Measurements from ENCODE around the gene PDAP1.
"Not testable (repeated sequence)": the region's sequence is repeated elsewhere in the genome, so short reads cannot be mapped to it uniquely, and the experiment has no call there.

PDAP1 gene

DNA sequence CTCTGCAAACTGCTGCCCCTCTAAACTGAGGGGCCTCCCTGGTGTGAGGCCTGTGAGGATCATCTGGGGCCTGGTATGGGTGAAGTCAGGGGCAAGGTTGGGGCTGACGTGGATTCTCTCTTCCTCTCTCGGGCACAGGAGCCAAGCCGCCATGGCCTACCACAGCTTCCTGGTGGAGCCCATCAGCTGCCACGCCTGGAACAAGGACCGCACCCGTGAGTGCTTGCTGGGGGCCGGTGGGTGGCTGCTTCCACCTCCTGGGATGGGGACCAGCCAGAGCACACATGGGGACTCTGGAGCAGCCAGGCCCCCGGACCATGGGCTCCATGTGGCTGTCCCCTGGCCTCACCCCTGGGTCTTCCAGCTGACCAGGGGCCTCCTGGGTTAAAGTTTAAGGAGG is 22.8 kb downstream of the PDAP1 start:
- H3K4me1 ChIP-seq (ENCODE audit: control insufficient read depth, insufficient read depth, low read length, poor library complexity, severe bottlenecking) = no peaks in the 10 kb centered on the region
- no peak overlapping the region for H3K27ac ChIP-seq (ENCODE audit: low read depth, low read length, severe bottlenecking)
- H3K4me3 ChIP-seq (ENCODE audit: extremely low read depth, insufficient read depth, low read length, poor library complexity, severe bottlenecking) = no peak overlapping the region
- peaks cover 73% of the 10 kb centered on the region for H3K36me3 ChIP-seq (ENCODE audit: control insufficient read depth, insufficient read depth, low read length)
- H3K9me3 ChIP-seq (ENCODE audit: control insufficient read depth, low read length) = no peaks in the 10 kb centered on the region
- 96 to 98% methylated on average over 8 of the region's 8 CpGs for WGBS, 2 experiments (ENCODE audit: insufficient coverage in 2 of 2)

DNA sequence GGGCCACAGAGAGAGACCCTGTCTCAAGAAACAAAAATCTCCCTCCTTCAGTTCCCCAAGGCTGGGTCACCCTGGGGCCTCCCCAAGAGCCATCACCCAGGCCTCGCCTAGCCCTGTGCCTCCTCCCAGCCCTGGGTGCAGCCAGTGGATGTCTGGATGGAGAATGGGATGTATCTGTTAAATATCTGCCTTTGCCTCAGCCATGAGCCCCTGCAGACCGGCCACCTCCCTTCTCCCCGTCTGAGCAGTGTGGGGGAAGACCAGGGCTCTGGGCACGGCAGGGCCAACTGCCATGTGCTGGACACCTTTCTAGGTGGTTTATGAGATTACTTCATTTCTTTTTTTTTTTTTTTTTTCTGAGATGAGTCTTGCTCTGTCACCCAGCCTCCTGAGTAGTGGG is 23.9 kb downstream of the PDAP1 start:
- 94 to 100% methylated on average over 1 to 4 of the region's 4 CpGs for WGBS, 2 experiments (ENCODE audit: insufficient coverage in 2 of 2)
- H3K36me3 ChIP-seq (ENCODE audit: control insufficient read depth, insufficient read depth, low read length) = peaks cover 71% of the 10 kb centered on the region
- peaks cover 9% of the 10 kb centered on the region for H3K4me1 ChIP-seq (ENCODE audit: control insufficient read depth, insufficient read depth, low read length, poor library complexity, severe bottlenecking)
- H3K9me3 ChIP-seq (ENCODE audit: control insufficient read depth, low read length) = no peaks in the 10 kb centered on the region
- no peak overlapping the region for H3K27ac ChIP-seq (ENCODE audit: low read depth, low read length, severe bottlenecking)
- H3K4me3 ChIP-seq (ENCODE audit: extremely low read depth, insufficient read depth, low read length, poor library complexity, severe bottlenecking) = no peak overlapping the region

DNA sequence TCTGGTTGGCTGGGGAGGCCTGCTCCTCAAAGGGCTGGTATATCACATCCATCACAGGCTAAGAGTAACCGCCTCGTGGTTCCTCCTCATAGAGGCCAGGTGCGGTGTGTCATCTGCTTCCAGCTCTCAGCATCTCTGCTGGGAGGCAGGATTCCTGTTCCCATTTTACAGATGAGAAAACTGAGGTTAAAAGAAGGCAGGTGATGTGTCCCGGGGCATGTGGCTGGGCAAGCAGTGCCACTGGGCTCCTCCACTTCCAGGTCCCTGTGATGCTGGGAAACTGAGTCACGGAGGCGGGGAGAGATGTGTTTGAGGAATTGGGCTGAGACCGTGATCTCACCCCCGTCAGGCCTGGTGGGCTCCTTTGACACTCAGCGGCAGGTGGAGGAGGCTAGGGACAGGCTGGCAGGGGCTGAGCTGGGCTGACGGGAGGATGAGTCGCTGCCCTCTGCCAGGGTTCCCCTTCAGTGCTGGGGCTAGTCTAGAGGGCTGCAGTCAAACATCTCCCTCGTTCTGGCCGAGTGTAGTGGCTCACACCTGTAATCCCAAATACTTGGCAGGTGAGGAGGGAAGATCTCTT is 24.5 kb downstream of the PDAP1 start:
- Histone ChIP-seq H3K36me3 (ENCODE audit: control insufficient read depth, insufficient read depth, low read length) (peaks cover 68% of the 10 kb centered on the region), H3K27ac (ENCODE audit: low read depth, low read length, severe bottlenecking) (no peak overlapping the region), H3K4me1 (ENCODE audit: control insufficient read depth, insufficient read depth, low read length, poor library complexity, severe bottlenecking) (peaks cover 14% of the 10 kb centered on the region), H3K9me3 (ENCODE audit: control insufficient read depth, low read length) (no peaks in the 10 kb centered on the region), H3K4me3 (ENCODE audit: extremely low read depth, insufficient read depth, low read length, poor library complexity, severe bottlenecking) (no peak overlapping the region)
- WGBS, 2 experiments (ENCODE audit: insufficient coverage in 2 of 2) = 93 to 97% methylated on average over 10 of the region's 13 CpGs

DNA sequence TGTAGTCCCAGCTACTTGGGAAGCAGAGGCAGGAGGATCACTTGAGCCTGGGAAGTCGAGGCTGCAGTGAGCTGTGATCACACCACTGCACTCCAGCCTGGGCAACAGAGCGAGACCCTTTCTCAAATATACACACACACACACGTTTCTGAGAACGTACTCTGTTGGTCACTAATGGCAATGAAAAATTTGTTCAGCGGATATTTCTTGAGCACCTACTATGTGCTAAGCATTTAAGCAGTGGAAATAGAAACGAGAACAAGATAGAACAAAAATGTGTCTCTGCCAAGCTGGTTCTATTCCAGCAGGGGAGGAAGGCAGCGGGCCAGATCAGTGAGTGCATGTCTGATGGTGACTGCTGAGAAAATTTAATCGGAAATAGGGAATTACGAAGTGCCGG is 25.2 kb downstream of the PDAP1 start:
- H3K36me3 ChIP-seq (ENCODE audit: control insufficient read depth, insufficient read depth, low read length) = peaks cover 66% of the 10 kb centered on the region
- H3K27ac ChIP-seq (ENCODE audit: low read depth, low read length, severe bottlenecking) = no peak overlapping the region
- no peak overlapping the region for H3K4me3 ChIP-seq (ENCODE audit: extremely low read depth, insufficient read depth, low read length, poor library complexity, severe bottlenecking)
- H3K9me3 ChIP-seq (ENCODE audit: control insufficient read depth, low read length) = no peaks in the 10 kb centered on the region
- H3K4me1 ChIP-seq (ENCODE audit: control insufficient read depth, insufficient read depth, low read length, poor library complexity, severe bottlenecking) = peaks cover 14% of the 10 kb centered on the region
- 95 to 97% methylated on average over 6 to 8 of the region's 10 CpGs for WGBS, 2 experiments (ENCODE audit: insufficient coverage in 2 of 2)

DNA sequence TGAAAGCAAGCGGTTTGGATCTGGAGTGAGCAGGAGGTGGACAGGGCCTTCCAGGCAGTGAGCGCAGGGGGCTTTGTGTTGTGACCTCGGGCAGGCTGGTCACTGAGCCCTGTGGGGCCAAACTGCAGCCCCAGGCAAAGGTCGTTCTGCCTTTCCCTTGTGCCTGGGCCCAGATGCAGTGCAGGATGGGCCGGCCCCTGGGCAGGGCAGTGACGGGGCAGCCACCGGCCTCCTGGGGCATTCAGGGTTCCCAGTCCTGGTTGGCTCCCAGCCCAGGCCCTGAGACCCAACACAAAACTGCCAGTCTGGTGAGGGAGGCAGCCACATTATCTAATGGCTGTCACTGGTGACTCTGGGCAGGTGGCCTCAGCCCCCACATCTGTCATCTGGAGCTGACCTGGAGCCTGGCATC is 26.7 kb downstream of the PDAP1 start:
- Histone ChIP-seq H3K9me3 (ENCODE audit: control insufficient read depth, low read length) (no peaks in the 10 kb centered on the region), H3K4me3 (ENCODE audit: extremely low read depth, insufficient read depth, low read length, poor library complexity, severe bottlenecking) (no peak overlapping the region), H3K4me1 (ENCODE audit: control insufficient read depth, insufficient read depth, low read length, poor library complexity, severe bottlenecking) (peaks cover 14% of the 10 kb centered on the region), H3K27ac (ENCODE audit: low read depth, low read length, severe bottlenecking) (no peak overlapping the region), H3K36me3 (ENCODE audit: control insufficient read depth, insufficient read depth, low read length) (peaks cover 66% of the 10 kb centered on the region)
- 93 to 98% methylated on average over 7 of the region's 7 CpGs for WGBS, 2 experiments (ENCODE audit: insufficient coverage in 2 of 2)

DNA sequence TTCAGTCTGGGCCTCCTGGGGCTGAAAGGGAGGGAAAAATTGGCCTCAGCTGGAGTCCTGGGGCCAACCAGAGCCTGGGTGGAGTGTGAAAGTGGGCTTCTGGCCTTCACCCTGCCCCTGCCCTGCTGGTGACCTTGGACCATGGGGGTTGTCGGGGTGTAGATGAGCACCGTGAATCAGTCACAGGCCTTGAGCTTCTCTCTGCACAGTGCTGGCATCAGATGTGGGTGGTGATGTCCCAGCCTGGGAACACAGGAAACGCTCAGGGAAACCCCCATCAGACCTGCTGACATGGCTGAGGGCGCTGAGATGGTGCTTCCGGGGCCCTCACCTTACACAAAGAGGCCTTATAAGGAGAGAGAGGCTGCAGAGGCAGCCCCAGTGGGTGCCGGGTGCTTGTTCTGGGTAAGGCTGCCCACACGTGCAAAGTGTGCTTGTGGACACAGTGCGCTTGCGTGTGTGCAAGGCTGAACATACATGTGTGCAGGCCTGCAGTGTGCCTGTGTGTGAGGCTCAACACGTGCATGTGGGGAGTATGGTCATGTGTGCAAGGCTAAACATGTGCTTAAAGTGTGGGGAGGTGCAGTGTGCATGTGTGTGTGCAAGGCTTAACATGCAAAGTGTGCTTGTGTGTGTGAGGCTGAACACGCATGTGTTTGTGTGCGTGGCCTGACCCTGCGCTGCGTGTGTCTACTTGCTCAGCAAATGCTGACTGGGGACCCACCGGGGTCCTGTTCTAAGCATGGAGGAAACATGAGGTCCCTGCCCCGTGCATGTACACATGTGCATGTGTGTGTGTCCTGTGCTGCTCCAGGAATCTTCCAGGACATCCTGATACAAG is 27.4 kb downstream of the PDAP1 start:
- H3K4me1 ChIP-seq (ENCODE audit: control insufficient read depth, insufficient read depth, low read length, poor library complexity, severe bottlenecking) = peaks cover 14% of the 10 kb centered on the region
- H3K27ac ChIP-seq (ENCODE audit: low read depth, low read length, severe bottlenecking) = no peak overlapping the region
- H3K4me3 ChIP-seq (ENCODE audit: extremely low read depth, insufficient read depth, low read length, poor library complexity, severe bottlenecking) = no peak overlapping the region
- H3K36me3 ChIP-seq (ENCODE audit: control insufficient read depth, insufficient read depth, low read length) = peaks cover 63% of the 10 kb centered on the region
- WGBS, 2 experiments (ENCODE audit: insufficient coverage in 2 of 2) = 91 to 97% methylated on average over 15 to 16 of the region's 16 CpGs
- no peaks in the 10 kb centered on the region for H3K9me3 ChIP-seq (ENCODE audit: control insufficient read depth, low read length)

DNA sequence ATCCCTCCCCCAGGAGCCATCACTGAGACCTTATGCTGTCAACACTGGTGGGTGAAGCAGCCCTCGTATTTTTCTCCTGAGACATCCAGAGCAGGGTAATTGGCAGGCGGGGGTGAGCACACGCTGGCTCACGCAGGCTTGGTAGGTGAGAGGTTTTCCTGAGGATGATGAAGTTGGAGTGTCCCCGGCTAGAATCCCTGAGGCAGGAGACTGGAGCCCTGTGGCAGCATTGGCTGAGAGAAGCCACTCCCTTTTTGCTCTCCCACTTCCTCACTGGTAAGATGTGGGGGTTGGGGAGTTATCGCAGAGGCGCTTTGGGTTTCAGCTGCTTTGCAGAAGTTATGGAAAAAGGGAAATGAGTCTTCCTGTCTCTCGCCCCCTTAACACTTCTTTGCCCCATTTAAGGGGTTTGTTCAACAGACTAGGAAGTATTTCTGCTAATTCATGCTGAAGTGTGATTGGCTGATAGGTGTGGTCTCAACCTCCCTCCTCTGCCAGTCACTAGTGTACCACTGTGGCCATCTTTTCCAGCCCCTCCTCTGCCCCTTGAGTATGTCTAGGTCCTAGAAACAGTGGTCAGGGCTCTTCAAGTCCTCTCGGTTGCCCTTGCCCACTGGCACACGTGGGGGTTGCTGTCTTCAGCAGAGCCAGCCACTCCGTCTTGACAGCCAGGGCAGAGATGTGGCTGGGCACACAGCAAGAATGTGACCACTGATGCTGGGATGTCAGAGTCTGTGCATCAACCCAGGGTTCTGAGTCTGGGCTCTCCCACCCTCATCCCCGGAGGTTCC is 28.2 kb downstream of the PDAP1 start:
- no peak overlapping the region for H3K4me3 ChIP-seq (ENCODE audit: extremely low read depth, insufficient read depth, low read length, poor library complexity, severe bottlenecking)
- H3K9me3 ChIP-seq (ENCODE audit: control insufficient read depth, low read length) = no peaks in the 10 kb centered on the region
- H3K27ac ChIP-seq (ENCODE audit: low read depth, low read length, severe bottlenecking) = peak overlapping the region; percentile 45
- 87 to 93% methylated on average over 5 to 9 of the region's 12 CpGs for WGBS, 2 experiments (ENCODE audit: insufficient coverage in 2 of 2)
- H3K36me3 ChIP-seq (ENCODE audit: control insufficient read depth, insufficient read depth, low read length) = peaks cover 57% of the 10 kb centered on the region
- peaks cover 14% of the 10 kb centered on the region for H3K4me1 ChIP-seq (ENCODE audit: control insufficient read depth, insufficient read depth, low read length, poor library complexity, severe bottlenecking)

DNA sequence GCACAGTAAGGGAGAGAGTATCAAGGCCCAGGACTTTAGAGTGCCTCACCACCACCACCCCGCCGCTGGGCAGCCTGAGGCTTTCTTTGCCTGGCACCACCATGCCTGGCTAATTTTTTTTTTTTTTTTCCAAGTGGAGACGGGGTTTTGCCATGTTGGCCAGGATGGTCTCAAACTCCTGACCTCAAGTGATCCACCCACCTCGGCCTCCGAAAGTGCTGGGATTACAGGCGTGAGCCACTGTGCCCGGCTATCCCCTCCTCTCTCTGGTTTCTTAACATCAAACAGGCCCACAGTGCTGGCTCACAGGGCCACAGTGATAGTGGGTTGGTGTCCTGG is 28.7 kb downstream of the PDAP1 start:
- peaks cover 14% of the 10 kb centered on the region for H3K4me1 ChIP-seq (ENCODE audit: control insufficient read depth, insufficient read depth, low read length, poor library complexity, severe bottlenecking)
- WGBS, 2 experiments (ENCODE audit: insufficient coverage in 2 of 2) = 89 to 94% methylated on average over 5 of the region's 7 CpGs
- not testable (repeated sequence) for H3K9me3 ChIP-seq (ENCODE audit: control insufficient read depth, low read length); H3K4me3 ChIP-seq (ENCODE audit: extremely low read depth, insufficient read depth, low read length, poor library complexity, severe bottlenecking)
- H3K36me3 ChIP-seq (ENCODE audit: control insufficient read depth, insufficient read depth, low read length) = peaks cover 56% of the 10 kb centered on the region
- peak overlapping the region; percentile 64 for H3K27ac ChIP-seq (ENCODE audit: low read depth, low read length, severe bottlenecking)

DNA sequence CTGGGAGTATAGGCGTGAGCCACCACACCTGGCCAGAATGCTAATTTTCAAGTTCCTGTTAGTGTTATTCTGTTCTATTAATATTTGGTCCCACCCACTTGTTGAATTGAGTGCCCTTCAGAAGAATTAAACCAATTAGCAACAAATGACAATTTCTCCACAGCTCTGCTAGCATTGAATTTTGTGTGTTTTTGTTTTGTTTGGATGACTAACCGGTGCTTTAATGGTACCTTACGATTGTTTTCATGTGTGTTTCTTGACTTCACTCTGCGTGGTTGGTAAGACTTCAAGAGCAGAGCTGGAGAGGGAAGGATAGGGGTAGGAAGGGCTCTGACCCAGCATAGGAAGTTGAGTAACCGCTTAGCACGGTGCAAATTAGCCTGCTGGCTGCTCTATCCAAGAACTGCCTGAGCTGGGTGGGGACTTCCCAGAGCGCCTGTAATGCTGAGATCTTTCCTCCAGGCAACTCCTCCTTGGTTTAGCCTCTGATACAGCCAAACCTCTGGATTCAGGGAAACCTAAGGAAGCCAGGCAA is 29.3 kb downstream of the PDAP1 start:
- peaks cover 14% of the 10 kb centered on the region for H3K4me1 ChIP-seq (ENCODE audit: control insufficient read depth, insufficient read depth, low read length, poor library complexity, severe bottlenecking)
- peak overlapping the region; percentile 64 for H3K27ac ChIP-seq (ENCODE audit: low read depth, low read length, severe bottlenecking)
- WGBS, 2 experiments (ENCODE audit: insufficient coverage in 2 of 2) = 77 to 81% methylated on average over 5 to 6 of the region's 7 CpGs
- peaks cover 56% of the 10 kb centered on the region for H3K36me3 ChIP-seq (ENCODE audit: control insufficient read depth, insufficient read depth, low read length)
- H3K9me3 ChIP-seq (ENCODE audit: control insufficient read depth, low read length) = no peaks in the 10 kb centered on the region
- H3K4me3 ChIP-seq (ENCODE audit: extremely low read depth, insufficient read depth, low read length, poor library complexity, severe bottlenecking) = no peak overlapping the region

DNA sequence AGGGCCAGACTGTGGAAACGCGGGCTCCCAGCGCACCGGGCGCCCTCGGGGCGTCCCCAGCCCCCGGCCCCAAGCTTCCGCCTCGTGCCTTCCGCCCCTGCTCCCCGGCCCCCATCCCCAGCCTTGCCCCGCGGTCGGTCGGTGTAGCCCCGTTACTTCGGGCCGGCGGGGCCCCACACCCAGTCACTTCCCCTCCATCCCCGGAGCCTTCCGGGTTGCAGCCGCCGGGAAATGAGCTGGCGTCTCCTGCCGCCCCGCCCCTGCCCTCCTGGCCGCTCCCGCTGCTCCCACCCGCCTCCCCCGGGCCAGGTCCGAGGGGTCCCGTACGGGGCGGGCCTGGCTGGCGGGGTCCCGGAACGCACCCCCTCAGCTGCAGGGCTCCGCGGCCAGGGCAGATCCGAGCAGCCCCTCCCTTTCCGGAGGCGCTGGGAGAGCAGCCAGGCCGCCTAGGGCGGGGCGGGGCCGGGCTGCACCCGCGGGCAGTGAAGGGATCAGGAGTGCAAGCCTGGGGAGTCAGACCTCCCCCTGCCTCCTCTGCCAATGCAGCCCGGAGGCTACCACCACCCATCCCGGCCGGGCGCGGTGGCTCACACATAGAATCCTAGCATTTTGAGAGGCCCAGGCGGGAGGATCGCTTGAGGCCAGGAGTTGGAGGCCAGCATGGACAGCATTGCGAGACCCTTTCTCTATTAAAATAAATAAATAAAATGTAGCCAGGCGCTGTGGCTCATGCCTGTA is 33.2 kb downstream of the PDAP1 start:
- Histone ChIP-seq H3K9me3 (ENCODE audit: control insufficient read depth, low read length) (no peaks in the 10 kb centered on the region), H3K4me1 (ENCODE audit: control insufficient read depth, insufficient read depth, low read length, poor library complexity, severe bottlenecking) (peaks cover 29% of the 10 kb centered on the region), H3K4me3 (ENCODE audit: extremely low read depth, insufficient read depth, low read length, poor library complexity, severe bottlenecking) (peak overlapping the region; percentile 72), H3K27ac (ENCODE audit: low read depth, low read length, severe bottlenecking) (peak overlapping the region; percentile 2), H3K36me3 (ENCODE audit: control insufficient read depth, insufficient read depth, low read length) (peaks cover 27% of the 10 kb centered on the region)
- WGBS, 2 experiments (ENCODE audit: insufficient coverage in 2 of 2) = 2 to 5% methylated on average over 36 to 38 of the region's 58 CpGs

All from mesodermal cell (in vitro differentiated cells).